ENCODE measurements around the gene IL5. TPM values are rescaled to one million over a fixed set of nuclear protein-coding genes. Genes with fewer than 3 reads are reported as not detected.
A peak's percentile ranks its signal among the peaks of the same experiment; 100 is the strongest.

Gene IL5
- total RNA-seq, 1 donor from 2014 or later = not detected

- no peak for DNase-seq
Measured at GRCh38 chr5:132498152-132498551, 45.2 kb downstream of the IL5 start.

GRCh38 chr5:132497488-132497997 lies 45.8 kb downstream of the IL5 start:
- DNase-seq = peak; percentile 48

- DNase-seq = peak; percentile 82
Measured at GRCh38 chr5:132496631-132497487, 46.5 kb downstream of the IL5 start.

- DNase-seq = peak; percentile 87
Measured at GRCh38 chr5:132496191-132496630, 47.1 kb downstream of the IL5 start.

GRCh38 chr5:132495667-132496190 lies 47.6 kb downstream of the IL5 start:
- DNase-seq = peak; percentile 81

- DNase-seq = no peak
Measured at GRCh38 chr5:132493821-132494220, 49.5 kb downstream of the IL5 start.

- no peak for DNase-seq
Measured at GRCh38 chr5:132493241-132493640, 50.1 kb downstream of the IL5 start.

- DNase-seq = no peak
Measured at GRCh38 chr5:132492386-132493125, 50.8 kb downstream of the IL5 start.

Other genes with a start within 250 kb of the IL5 start
- 1.7 TPM for gene SLC22A4, start 249.1 kb downstream of the IL5 start, total RNA-seq
- gene SLC22A5, start 173.8 kb downstream of the IL5 start, total RNA-seq = 5.9 TPM
- 10.7 TPM for gene IRF1, start 52.7 kb downstream of the IL5 start, total RNA-seq
- gene RAD50, start 13.5 kb upstream of the IL5 start, total RNA-seq = 48.8 TPM
- not detected for gene IL13, start 114.7 kb upstream of the IL5 start, total RNA-seq
- not detected for gene IL4, start 130.5 kb upstream of the IL5 start, total RNA-seq
- gene KIF3A, start 194.0 kb upstream of the IL5 start, total RNA-seq = 7.0 TPM
- gene CCNI2, start 203.9 kb upstream of the IL5 start, total RNA-seq = not detected
- gene SEPTIN8, start 233.7 kb upstream of the IL5 start, total RNA-seq = 43.5 TPM

All from tongue (tissue), 2 donors.